NCI-H748 (cell line): Measurements from ENCODE around the gene CFAP73.

ENCODE experiments used
- DNase-seq: peaks from one replicate; lab custom pipeline; 2025; ENCODE audit not compliant: unreplicated experiment; lab: John Stamatoyannopoulos, UW

CFAP73 gene

DNA sequence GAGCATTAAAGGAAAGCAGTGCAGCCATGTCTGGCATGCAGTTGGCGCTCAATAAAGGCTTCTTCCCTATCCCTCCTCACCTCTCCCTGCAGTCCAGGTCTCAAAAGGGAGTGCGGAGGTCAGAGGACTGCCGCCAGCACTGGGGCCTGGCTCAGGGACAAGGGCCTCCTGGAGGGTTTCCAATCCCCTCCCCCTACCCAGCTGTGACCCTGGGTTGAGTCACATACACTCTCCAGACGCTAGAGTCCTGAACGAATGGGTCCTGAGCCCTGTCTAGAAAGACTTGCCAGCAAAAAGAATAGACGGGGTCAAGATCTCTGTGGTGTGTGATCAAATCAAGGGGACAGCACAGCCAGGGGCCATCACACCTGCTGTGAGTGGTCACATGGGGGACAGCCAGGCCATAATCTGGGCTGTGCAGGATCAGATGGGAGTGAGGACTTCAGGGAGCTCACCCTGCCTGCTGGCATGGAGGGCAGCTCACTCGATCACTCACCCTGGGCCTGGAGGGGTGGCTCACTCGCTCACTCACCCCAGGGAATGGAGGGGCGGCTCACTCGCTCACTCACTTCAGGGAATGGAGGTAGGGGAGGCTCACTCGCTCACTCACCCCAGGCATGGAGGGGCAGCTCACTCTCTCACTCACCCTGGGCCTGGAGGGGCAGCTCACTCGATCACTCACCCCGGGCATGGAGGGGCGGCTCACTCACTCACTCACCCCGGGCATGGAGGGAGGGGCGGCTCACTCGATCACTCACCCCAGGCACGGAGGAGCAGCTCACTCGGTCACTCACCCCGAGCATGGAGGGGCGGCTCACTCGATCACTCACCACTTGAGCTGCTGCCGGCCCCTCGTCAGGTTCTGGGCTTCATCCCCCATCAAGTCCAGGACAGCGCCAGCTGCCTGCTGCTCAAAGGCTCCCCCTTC lies 12.8 kb downstream of the CFAP73 start:
- DNase-seq = no peak

DNA sequence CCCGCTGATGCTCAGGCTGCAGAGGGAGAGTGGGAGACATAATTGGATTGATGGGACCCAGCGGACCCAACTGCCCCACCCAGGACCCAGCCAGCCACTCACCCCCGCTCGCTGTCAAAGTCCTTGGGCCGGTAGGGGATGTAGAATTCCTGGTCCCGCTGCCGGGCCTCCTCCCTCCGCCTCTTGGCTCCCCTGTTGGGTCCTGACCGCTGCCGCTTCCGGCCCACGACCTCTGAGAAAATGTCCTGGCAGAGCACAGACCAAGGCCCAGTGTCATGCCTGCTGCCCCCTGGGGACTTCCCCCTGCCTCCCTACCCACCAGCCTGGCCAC lies 13.5 kb downstream of the CFAP73 start:
- DNase-seq = no peak

DNA sequence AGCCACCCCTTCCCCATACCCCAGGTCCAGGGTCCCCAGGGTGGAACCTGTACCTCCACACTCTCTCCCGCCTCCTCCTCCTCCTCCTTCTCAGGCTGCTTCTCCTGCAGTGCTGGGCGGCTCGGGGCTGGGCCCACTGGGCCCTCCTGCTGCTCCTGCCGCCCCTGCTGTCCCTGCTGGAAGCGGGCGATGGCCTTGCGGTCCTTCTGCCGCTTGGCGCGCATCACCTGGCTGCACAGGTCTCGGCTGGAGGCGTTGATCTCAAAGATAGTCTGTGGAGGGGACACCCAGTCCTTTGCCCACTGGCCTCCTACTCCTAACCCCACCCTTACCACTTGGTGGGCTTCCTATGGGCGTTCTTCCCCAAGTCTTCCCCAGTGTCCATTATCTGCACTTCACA lies 14.5 kb downstream of the CFAP73 start:
- DNase-seq = no peak

DNA sequence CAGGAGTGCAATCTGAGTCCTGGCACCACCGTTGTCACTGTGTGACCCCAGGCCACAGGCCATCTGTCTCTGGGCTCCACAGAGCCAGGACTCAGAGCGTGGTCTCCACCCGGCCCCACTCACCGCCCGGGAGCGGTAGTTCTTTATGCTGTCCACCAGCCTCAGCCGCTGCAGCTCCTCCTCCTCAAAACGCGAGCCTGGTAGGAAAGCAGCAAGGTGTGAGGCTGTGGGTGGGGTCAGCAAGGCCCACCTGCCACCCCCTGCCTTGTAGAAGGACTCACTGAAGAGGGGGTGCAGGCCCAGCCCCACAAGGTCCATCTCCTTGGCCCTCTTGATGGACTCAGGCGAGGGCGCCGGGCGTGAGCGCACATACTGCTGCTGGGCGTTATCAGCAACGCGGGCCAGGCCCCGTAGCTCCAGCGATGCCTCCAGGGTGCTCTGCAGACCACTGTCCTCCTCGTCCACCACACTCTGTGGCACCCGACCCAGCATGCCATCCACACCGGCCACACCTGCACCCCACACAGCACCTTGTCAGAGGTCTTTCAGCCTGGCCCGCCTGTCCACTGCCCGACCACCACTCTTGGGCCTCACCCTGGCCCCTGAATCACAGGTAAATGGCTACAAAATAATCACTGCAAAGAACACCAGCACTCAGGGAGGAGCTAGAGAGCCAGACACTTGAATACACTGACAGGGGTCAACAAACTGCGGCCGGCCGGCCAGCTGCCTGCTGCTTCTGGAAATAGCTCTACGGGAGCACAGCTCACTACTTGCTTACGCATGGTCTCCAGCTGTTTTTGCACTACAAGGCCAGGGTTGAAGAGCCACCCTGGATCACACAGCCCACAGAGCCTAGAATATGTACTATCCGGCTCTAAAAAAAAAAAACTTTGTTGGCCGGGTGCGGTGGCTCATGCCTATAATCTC lies 16.3 kb downstream of the CFAP73 start:
- DNase-seq = no peak

DNA sequence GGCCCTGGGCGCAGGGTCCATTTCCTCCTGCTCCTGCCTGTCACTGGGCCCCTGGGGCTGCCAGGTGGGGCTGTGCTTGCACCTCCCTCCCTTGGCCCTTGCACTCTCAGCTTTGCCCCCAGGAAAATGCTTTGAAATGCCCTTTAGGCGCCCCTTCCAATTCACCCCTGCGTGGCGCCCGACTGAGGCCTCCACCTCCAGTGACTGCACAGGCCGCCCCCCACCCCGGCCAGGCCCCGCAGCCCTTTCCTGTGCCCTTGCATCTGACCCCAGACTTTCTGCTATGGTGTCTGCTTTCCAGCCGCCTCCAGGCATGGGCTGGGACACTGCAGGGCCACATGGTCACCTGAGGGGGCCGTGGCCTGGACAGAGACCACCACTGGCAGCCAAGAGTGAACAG lies 18.3 kb downstream of the CFAP73 start:
- no peak for DNase-seq

DNA sequence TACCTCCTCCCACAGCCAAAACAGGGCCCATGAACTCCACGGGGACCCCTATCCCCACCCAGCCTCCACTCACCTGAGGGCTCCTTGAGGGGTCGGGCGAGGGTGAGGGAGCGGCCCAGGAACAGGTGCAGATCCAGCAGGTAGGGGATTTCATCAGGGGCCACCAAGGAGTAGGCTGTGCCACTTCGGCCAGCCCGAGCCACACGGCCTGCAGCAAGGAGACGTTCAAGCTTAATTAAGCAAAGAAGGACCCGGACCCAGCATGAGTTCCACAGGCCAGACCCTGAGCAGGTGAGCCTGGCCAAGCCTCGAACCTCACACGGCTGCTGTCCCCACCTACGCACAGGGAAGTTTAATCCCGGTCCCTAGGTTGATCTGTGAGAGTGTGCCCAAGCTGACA lies 20.2 kb downstream of the CFAP73 start:
- no peak for DNase-seq

DNA sequence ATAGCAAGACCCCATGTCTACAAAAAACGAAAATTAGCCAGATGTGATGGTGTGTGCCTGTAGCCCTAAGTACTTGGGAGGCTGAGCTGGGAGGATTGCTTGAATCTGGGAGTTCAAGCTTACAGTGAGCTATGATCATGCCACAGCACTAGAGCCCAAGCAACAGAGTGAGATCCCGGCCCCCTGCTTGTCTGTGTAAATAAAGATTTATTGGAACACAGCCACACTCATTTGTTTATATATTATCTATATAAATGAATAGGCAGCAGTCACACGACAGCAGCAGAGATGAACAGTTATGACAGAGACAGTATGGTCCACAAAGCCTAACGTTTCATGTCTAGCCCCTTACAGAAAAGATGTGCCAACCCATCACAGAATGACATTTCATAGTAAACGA lies 20.9 kb downstream of the CFAP73 start:
- DNase-seq = no peak

DNA sequence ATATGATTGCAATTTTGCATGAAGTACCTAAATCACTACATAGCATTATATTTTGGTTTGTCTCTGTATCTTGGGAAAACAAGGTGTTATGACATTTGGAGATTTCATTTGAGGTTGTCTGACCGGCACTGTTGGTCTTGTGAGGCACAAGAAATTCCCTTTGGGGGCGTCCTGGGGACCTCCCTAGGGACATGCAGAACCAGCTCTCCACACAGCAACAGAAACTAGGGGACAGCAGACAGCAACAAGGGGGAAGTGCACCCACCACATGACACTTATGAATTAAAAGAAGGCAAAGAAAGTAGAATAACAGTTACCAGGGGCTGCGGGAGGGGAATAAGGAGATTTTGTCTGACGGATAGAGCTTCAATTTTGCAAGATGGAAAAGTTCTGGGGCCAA lies 21.4 kb downstream of the CFAP73 start:
- no peak for DNase-seq

DNA sequence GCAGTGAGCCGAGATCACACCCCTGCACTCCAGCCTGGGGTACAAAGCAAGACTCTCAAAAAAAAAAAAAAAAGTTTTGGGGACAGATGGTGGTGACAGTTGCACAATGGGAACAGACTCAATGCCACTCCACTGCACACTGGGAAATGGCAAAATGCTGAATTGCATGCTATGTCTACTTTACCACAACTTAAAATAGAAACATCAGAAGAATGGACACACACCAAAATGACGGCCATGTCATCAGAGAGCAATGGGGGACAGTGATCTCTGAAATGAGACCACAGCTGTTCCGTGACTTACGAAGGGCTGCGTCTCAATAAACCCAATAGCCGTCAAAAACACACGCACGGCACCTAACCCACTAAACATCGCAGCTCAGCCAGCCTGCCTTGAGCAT lies 22.0 kb downstream of the CFAP73 start:
- DNase-seq = no peak

DNA sequence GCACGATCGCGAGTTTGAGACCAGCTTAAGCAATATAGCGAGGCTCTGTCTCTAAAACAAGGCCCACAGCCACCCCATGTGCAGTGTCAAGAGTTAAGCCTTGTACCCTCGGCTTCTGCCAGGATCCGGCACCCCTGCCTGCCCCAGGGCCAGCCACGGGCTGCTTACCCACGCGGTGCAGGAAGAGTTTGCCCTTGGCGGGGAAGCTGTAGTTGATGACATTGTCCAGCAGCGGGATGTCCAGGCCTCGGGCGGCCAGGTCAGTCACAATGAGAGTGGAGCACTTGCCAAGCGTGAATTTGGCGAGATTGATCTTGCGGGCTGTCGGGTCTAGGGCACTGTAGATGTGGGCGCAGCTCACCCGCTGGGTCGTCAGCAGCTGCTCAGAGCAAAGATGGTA lies 22.7 kb downstream of the CFAP73 start:
- DNase-seq = no peak

DNA sequence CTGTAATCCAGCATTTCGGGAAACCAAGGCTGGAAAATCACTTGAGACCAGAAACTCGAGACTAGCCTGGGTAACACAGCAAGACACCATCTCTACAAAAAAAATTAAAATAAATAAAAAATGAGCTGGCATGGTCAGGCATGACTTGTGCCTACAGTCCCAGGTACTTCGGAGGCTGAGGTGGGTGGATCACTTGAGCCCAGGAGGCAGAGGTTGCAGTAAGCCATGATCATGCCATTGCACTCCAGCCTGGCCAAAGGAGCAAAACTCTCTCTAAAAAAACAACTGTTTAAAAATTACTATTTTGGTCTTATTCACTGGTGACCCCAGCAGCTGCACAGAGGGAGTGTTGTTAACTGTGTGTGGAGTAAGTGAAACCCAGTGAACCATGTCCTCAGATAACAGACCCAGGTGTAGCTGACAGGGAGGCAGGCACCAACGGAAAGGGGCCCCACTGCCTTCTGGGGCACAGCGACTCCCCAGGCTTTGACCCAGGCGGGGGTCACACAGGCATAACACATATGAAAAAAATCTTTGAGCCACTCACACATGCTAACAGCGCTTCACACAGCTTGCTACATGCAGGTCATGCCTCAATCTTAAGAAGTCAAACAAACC lies 23.7 kb downstream of the CFAP73 start:
- DNase-seq = no peak

DNA sequence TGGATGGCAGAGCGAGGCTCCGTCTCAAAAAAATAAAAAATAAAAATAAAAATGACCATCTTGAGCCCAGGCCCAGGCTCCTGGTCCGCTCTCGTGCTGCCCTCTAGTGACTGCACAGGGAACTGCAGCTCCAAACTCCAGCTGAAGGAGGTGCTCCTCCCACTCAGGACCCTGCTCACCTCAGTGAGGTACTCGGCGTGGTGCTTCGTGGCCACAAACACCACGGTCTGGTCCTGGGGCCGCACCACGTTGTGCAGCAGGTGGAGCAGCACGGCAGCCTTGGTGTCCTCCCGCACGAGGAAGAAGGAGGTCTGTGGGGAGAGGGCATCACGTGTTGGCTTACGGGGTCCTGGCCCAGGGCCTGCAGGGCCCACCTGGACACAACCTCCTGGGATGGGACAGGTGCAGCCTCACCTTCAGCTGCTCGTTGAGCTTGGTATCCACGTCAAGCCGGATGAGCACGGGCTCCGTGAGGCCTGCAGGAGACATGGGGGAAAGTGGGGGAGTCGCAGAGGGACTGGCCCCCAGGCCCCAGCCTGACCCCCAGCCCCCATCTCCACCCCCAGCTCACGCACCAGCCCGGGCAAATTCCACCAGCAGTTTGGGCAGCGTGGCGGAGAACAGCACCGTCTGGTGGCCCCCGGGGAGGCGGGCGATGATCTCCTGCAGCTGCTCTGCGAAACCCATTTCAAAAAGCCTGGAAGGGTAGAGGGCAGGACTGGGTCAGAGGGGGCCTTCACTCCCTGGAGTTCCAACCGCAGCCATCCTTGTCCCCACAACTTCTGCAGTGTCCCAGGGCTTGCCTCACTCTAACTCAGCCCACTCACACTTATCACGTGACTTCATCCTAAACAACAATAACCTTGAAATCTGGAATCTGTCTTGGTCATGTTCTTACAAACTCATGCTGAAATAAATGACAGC lies 25.2 kb downstream of the CFAP73 start:
- peak; percentile 47 for DNase-seq

DNA sequence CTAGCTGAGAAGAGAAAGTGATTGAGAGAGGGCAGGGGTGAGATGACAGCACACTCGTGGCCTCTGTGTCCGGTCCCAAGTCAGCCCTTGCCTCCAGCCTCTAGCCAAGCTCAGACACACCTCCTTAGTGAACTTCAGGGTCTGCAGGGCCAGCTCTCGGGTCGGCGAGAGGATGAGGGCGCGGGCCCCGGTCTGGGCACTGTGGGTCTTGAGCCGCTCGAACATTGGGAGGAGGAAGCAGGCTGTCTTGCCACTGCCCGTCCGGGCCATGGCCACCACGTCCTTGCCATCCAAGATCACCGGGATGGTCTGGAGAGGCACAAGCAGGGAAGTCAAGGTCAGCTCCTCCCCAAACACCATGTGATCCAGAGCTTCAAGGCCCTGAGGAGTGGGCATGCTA lies 29.5 kb downstream of the CFAP73 start:
- no peak for DNase-seq

DNA sequence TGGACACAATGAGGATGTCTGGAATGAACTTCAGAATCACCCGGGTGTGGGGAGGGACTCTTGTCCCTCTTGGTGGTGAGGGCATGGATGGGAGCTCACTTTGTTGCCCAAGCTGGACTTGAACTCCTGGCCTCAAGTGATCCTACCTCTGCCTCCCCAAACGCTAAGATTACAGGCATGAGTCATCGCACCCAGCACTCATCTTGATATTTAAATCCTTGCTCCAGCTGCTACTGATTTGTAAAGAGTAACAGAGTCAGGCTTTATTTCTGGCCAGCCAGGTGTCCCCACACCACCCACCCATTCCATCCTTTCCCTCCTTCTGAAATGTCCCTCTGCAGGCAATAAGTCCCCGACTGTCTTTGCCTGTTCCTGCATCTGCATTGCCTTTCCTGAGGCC lies 30.8 kb downstream of the CFAP73 start:
- DNase-seq = no peak

DNA sequence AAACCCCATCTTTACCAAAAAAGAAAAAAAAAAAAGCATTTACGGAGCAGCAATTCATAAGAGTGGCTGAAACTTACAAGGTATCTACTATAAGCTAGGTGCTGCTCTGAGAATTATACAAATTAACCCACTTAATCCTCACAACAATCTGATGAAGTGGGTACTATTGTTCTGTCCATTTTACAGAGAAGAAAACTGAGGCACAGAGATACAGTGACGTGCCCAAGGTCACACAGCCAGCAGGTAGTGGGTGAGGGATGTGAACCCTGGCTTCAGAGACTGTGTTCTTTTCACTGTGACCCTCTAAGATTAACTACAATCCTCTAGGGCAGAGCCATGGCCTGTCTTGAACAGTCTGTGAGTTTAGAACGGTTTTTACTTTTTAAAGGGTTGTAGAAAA lies 32.5 kb downstream of the CFAP73 start:
- no peak for DNase-seq

DNA sequence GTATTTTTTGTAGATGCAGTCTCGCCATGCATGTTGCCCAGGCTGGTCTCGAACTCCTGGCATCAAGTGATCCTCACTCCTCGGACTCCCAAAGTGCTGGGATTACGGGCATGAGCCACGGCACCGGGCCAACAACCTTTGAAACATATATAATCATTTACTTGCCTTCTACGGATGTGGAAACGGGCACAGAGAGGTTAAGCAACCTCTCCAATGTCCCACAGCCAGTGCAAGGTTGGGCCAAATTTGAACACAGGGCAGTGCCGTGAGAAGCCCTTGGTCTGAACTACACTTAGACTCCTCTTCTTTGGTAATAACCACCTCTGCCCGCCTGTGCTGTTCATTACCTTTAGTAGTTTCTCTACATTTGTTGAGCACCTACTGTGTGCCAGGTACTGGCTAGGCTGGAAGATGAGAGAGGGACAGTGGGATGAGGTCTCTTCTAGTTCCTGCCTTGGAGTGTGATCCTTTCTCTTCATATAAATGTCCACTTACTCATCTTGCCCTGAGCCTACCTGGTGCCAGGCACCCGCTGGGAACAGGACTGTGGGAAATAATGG lies 33.6 kb downstream of the CFAP73 start:
- no peak for DNase-seq

DNA sequence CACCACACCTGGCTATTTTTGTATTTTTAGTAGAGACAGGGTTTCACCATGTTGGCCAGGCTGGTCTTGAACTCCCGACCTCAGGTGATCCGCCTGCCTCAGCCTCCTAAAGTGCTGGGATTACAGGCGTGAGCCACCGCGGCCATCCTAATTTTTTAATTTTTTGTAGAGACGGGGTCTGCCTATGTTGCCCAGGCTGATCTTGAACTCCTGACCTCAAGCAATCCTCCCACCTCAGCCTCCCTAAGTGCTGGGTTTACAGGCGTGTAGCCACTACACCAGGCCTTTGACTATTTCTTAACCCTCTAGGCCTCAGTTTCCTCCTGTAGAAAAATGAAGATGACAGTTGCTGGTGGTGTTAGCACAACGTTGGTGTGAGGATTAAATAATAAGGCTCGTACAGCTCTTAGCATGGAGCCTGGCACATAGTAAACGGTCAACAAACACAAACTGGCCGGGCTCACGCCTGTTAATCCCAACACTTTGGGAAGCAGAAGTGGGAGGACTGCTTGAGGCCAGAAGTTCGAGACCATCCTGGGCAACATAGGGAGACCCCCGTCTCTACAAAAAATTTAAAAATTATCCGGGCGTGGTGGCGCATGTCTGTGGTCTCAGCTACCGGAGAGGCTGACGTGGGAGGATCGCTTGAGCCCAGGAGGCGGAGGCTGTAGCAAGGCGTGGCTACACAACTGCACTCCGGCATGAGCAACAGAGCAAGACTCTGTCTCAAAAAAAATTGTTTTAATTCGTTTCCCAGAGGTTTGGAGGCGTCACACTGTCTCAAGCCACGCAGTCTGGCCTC lies 34.8 kb downstream of the CFAP73 start:
- peak; percentile 66 for DNase-seq

DNA sequence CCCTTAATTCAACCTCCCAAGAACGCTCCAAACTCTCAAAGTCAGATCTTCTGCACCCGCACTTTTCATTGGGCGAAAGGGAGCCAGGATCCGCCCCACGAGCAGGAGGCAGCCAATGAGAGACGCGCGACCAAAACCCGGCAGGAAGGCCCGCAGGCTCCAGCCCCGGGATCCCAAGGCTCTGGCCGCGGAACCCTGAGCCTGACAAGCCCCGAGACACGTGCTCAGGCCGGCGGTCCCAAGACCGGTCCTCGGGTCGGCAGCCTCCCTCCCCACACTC lies 35.3 kb downstream of the CFAP73 start:
- peak; percentile 81 for DNase-seq

DNA sequence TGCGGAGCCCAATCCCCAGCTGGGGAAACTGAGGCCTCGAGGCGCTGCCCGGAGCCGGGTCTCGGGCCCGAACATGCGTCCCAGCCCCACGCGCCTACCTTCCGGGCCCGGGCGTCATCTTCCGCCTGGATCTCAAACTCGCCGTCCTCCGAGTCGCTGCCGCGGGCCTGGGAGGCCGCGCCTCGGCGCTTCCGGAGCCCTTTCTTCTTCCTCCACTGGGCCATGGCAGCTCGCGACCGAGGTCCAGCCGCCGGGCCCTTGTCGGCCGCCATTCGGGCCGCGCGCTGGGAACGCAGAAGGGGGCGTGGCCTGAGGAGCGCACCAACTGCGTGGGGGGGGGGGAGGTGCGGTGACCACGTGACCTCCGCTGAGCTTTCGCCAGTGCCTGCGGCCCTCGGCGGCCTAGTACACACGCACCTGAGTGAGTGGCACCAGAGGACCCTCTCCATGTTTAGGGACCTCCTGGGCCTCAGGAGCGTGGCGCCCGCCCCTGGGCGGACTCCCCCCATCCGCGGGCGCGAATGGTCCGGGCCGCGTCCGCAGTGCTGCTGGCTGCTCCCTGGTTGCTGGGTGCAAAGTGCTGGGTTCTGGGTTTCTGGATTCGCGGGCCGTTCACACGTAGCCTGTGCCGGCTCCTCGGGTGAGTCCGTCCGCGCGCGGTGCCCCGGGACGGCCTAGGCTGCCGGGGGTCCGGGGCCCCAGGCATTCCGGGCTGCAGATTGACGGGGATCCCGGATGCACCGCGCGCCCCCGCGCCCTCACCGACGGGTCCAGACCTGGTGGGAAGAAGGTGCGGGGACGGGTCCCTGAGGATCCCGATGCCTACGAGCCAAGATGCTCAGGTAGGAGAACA lies 35.9 kb downstream of the CFAP73 start, which contains the start of the genes DDX54 and RITA1:
TSS of gene DDX54 (minus strand) at position 299 of the 853 bp plus-strand sequence. CDS start at position 272, 27 bp downstream.
TSS of gene RITA1 (plus strand) at position 542 of the 853 bp plus-strand sequence. CDS start 1,026 bp downstream, outside the sequence.
- peak; percentile 94 for DNase-seq
